HG02588 (cell line): ENCODE data around the gene ELP5.

Experiments
- ATAC-seq: cut with Tn5 transposase; IDR thresholded peaks from one replicate; pipeline ENCODE4 v1.9.1; 2021; ENCODE audit warnings: mild to moderate bottlenecking, moderate library complexity; ENCODE audit not compliant: unreplicated experiment

Gene ELP5

DNA sequence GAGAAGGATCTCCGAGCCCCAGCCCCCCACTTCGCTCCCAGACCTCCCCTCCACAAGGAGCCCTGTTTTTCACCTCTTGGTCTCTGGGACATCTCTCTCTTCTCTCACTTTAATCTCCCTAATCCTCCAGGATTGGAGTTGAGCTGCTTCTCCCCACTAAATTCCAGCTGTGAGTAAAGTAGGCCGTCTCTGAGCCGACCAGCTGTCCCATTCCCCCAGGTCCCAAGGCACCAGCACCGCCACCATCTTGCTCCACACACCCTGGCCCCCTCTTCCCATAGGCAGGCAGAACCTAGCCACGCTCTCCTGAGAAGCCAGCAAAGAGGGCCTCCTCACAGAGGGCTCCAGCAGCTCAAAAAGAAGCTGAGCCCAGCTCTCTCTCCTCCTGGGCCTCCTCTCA lies 33.3 kb upstream of the ELP5 start:
- ATAC-seq: no peak

DNA sequence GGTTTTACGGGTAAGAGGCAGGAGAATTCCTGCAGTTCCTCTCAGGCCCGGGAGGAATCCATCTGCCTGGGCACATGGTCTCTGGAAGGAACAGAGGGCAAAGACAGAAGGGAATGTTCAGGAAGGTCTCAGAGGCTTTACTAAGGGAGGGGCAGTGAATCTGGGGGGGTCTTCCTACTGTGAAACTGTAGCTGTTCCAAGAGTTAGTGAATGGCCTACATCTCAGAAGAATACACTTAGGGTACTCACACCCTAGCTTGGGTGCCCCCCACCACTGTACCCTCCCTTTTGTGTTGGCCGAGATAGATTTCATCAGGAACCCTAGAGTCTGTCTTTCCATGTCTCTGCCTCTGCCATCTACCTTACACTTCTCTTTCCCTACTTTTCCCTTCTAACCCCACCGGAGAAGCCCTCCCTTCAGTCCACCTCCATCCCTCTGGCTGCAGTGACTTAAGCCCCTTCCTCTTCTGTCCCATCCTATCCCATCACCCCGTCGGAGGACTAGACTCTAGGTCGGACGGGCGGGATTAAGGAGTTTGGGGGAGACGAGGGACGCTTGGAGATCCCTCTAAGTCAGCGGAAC lies 32.7 kb upstream of the ELP5 start:
- ATAC-seq: no peak

DNA sequence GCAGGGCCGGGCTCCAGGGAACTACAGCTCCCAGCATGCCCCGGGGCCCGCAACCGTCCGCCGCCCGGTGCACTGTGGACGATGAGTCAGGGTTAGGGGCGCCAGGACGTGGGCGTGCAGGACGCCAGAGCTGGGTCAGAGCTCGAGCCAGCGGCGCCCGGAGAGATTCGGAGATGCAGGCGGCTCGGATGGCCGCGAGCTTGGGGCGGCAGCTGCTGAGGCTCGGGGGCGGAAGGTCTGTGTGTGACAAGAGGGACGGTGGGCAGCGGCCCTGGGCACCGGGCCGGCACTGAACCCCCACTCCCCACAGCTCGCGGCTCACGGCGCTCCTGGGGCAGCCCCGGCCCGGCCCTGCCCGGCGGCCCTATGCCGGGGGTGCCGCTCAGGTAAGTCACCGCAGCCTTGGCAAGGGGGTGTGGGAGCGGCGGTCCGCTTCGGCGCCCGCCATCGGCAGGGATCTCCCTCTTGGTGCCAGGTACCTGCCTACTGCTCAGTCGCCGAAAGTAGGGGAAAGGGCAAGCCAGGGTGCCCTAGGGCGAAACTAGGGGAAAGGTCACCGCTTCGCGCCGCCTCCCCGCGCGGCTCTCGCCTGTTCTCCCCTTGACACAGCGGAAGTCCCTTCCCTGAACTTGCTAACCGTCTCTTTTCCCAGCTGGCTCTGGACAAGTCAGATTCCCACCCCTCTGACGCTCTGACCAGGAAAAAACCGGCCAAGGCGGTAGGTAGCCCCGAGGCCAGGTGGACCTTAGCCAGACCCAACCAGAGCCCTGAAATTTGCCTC lies 32.0 kb upstream of the ELP5 start, which contains the start of the genes ACADVL and DLG4:
TSS of gene ACADVL (plus strand) at position 127 of the 781 bp plus-strand sequence. CDS start at position 174, 47 bp downstream.
TSS of gene DLG4 (minus strand) at position 25 of the 781 bp plus-strand sequence.
- ATAC-seq: peak; percentile 59

DNA sequence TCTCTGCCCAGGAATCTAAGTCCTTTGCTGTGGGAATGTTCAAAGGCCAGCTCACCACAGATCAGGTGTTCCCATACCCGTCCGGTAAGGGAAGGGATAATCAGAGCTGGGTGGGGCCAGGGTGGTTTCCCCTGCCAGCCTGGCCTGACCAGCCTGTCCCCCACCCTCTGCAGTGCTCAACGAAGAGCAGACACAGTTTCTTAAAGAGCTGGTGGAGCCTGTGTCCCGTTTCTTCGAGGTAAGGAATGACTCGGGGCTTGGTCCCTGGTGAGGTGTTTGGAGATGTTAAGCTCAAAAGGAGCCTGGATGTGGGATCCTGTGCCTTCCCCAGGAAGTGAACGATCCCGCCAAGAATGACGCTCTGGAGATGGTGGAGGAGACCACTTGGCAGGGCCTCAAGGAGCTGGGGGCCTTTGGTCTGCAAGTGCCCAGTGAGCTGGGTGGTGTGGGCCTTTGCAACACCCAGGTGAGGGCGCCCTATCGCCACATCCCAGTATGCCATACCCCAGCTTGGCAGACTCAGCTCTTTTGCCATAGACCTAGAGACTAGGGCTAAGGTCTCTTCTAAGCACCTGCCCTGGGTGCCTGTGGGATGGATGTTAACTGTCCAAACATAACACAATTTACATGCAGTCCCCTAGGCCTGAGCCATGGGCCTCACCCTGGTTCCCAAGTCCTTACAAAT lies 31.3 kb upstream of the ELP5 start:
- ATAC-seq: no peak

DNA sequence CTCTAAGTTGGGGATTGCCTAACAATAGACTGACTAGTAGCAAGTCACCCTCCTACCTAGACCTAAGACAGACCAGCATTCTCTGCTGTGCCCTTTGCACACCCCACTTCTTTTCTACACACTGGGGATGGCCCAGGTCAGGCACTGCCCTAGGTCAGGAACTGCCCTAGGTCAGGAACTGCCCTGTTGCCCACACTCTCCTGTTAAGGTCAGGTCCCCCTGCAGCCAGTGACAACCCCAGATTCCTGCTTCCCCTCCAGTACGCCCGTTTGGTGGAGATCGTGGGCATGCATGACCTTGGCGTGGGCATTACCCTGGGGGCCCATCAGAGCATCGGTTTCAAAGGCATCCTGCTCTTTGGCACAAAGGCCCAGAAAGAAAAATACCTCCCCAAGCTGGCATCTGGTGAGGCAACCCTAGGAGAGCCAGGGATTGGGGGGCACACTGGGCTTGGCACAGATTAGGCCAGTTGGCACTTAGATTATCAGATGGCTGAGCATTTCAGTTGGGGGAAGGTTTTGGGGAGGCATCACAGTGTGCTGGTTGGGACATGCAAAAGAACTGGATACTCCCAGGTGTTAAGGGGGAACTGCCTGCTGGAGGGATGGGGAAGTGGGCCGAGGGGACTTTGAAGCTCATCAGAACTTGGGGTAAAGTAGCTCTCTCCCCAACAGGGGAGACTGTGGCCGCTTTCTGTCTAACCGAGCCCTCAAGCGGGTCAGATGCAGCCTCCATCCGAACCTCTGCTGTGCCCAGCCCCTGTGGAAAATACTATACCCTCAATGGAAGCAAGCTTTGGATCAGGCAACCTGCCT lies 30.5 kb upstream of the ELP5 start:
- no peak for ATAC-seq

DNA sequence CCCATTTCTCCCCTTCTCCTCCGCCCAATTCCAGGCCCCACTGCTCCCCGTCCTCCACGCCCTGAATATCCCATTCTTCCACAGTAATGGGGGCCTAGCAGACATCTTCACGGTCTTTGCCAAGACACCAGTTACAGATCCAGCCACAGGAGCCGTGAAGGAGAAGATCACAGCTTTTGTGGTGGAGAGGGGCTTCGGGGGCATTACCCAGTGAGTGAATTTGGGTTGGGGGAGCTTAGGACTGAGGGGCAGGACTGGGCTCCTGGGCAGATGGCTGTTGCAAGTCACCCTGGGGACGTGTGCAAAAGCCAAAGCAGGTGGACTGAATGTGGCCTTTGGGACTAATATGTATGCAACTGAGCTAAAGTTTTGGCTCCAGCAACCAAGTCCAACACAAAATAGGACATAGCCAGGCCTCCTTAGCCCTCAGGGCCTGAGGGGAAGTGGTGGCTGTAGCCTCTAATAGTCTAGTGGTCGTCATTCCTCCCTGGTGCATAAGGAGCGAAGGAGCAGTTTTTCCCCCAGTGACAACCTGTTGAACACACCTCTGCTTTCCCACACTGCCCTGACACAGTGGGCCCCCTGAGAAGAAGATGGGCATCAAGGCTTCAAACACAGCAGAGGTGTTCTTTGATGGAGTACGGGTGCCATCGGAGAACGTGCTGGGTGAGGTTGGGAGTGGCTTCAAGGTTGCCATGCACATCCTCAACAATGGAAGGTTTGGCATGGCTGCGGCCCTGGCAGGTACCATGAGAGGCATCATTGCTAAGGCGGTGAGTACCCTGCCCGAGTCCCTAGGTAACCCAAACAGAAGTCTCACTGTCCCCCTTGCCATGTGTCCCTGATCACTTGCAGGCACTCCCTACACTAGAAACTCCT lies 29.7 kb upstream of the ELP5 start:
- no peak for ATAC-seq

DNA sequence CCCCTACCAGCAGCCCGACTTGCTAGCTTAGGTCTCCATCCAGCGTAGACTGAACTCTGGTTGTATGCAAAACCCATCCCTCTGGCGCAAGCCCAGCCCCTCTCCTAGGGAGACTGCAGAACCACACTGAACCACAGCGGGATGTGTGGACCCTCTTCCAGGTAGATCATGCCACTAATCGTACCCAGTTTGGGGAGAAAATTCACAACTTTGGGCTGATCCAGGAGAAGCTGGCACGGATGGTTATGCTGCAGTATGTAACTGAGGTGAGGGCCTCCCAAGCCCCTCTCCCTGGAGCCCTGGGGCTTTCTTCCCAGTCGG lies 29.1 kb upstream of the ELP5 start:
- no peak for ATAC-seq

DNA sequence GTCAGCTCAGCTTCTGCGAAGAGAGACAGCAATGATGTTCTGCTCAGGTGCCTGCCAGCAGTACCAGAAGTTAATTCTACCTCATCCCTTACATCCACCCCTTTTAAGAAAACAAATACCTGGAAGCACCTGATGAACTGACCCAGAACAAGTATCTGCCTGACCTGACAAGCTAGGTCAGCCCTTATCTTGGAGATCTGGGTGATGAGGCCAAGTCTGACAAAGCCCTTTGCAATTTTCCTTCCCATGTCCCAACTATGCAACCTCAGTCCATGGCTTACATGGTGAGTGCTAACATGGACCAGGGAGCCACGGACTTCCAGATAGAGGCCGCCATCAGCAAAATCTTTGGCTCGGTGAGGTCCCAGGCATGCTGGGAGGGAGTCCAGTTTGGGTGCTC lies 28.6 kb upstream of the ELP5 start:
- ATAC-seq: no peak

DNA sequence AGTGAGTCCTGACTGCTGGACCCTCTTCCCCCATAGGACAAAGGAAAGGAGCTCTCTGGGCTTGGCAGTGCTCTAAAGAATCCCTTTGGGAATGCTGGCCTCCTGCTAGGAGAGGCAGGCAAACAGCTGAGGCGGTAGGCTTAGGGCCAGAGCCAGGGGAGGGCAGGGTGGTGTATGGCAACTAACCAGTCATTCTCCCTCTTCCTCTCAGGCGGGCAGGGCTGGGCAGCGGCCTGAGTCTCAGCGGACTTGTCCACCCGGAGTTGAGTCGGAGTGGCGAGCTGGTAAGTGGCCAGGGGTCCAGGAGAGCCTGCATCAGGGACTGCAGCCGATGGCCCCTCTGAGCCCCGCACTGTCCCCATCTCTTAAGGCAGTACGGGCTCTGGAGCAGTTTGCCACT lies 27.9 kb upstream of the ELP5 start:
- no peak for ATAC-seq

DNA sequence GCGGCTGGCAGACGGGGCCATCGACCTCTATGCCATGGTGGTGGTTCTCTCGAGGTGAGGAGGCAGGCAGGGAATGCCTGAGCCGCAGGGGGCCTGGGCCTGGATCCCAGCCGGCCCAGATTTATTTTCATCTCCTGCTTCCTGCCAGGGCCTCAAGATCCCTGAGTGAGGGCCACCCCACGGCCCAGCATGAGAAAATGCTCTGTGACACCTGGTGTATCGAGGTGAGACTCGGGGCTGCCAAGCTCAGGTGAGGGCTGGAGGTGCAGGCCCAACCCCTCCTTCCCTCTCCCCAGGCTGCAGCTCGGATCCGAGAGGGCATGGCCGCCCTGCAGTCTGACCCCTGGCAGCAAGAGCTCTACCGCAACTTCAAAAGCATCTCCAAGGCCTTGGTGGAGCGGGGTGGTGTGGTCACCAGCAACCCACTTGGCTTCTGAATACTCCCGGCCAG lies 27.3 kb upstream of the ELP5 start:
- ATAC-seq: no peak

DNA sequence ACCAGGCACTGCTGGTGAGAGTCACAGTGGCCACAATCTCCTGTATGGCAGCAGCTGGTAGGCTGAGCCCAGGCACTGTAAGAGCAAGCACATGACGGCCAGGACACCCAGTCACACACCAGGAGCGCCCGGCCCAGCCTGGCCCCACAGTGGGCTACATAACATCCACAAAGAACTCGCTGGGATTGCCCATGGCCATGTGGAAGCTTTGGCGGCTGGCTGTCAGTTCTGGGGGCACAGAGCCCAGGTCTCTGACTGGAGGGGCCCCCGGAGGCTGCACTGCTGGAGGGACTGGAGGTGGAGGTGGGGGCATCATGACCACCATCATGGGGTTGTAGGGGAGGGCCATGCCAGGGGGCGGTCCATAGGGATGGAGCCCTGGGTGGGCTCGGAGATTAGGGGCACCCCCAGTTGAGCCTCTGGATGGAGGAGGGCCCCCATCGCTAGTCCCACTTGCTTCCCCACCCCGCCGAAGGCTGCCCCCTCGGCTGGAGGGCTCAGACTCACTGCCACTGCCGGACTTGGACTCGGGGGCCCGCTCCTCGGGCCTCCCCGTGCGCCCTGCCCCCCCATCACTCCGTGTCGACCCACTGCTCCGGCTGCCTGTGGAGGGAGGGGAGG lies 26.2 kb upstream of the ELP5 start:
- ATAC-seq: no peak

DNA sequence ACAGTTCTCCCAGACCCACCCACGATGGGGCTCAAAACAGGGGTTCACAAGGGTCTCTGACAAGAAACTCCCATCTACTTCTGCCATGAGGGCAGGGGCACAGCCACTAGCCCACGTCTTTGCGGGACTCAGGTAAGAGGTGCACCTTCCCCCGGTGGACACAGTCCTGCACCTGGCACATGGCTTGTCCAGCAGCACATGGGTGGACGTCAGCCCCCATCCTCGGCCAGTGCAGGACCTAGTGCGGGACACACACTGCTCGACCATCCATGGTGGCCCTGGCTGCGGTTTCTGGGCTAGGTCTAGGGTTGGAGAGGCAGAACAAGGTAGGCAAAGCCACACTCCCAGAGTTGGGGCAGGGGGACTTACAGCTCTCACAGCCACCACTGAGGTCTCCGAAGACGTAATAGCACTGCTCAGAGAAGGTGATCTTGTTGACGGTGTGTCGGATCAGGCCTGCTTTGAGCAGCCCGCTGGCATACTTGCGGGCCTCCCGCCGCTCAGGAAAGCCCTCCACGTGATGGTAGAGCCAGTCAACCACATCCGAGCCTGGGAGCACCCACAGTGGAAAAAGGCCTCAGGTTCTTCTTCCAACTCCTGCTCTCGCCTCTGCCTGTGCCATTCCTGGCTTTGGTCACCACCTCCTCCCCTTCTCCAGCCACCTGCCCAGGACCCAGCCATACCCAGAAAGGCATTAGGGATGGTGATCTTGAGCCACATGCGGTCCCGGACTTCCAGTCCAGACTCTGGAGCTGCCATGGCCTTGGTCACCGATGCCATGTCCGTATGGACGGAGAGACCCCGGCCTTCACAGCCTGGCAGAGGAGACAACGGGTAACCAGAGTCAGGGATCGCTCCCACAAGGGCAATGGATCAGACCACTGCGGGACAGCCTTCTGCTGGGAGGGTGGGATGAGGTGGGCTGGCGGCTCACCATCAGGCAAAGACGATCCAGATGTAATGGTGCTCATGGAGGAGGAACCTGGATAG lies 25.0 kb upstream of the ELP5 start:
- no peak for ATAC-seq

DNA sequence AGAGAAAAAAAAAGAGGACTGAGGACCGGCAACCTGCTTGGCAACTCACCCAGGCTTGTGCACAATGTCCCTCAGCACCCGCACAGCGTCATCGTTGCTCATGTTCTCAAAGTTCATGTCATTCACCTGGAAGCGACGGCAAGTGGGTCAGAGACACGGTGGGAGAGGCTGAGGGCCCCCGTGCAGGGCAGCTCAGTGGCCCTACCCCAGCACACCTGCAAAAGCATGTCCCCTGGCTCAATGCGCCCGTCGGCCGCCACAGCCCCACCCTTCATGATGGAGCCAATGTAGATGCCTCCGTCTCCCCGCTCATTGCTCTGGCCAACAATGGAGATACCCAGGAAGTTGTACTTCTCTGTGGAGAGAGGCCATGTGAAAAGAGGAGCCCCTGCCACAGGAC lies 23.1 kb upstream of the ELP5 start:
- ATAC-seq: no peak

DNA sequence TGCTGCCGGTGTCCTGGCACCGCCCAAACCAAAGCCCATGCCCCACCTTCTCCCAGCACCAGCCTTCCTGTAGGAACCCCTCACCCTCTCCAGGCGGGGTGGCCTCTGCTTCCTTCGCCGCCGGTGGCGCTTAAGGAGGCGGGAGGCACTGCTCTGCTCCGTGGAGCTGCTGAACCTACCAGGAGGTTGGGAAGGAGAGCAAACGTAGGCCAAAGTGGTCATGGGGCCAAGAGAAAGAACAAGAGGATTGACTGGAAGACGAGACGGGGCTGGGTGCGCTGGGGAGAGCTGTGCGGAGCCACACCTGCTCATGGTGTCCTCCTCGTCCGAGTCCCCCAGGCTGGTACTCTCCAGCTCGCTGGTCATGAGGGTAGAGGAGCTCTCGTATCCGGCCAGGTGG lies 22.5 kb upstream of the ELP5 start:
- ATAC-seq: no peak

DNA sequence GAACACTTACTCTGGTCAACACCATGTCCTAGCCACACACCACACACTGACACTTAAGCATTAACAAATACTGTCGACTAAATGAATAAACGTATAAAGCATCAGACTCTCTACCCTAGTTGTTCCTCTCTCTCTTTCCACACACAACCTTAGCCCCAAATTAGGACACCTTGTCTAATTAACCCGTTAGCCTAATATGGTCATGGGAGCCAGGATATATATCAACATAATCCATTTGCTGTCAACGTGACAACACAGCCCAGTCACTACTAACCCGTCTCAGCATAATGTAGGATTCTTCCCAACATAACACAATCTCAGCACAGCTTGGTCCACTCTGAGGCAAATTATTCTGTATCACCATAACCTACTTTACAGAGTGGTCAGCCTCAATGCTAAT lies 19.9 kb upstream of the ELP5 start:
- ATAC-seq: no peak

DNA sequence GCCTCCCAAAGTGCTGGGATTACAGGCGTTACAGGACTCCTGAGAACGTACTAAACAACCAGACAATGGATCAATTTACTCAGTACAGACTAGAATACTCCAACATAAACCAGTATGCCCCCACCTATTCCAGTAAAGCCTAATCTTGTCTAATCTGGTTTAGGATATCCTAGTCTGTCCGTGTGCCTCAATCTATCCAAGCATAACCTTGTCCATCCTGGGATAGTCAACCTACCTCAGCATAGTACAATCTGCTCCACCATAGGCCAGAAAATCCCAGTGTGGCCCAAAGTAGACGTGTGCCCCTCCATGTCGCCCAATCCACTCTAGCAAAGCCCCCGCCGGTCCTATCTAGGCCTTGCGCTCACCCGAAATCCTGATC lies 18.3 kb upstream of the ELP5 start:
- no peak for ATAC-seq

DNA sequence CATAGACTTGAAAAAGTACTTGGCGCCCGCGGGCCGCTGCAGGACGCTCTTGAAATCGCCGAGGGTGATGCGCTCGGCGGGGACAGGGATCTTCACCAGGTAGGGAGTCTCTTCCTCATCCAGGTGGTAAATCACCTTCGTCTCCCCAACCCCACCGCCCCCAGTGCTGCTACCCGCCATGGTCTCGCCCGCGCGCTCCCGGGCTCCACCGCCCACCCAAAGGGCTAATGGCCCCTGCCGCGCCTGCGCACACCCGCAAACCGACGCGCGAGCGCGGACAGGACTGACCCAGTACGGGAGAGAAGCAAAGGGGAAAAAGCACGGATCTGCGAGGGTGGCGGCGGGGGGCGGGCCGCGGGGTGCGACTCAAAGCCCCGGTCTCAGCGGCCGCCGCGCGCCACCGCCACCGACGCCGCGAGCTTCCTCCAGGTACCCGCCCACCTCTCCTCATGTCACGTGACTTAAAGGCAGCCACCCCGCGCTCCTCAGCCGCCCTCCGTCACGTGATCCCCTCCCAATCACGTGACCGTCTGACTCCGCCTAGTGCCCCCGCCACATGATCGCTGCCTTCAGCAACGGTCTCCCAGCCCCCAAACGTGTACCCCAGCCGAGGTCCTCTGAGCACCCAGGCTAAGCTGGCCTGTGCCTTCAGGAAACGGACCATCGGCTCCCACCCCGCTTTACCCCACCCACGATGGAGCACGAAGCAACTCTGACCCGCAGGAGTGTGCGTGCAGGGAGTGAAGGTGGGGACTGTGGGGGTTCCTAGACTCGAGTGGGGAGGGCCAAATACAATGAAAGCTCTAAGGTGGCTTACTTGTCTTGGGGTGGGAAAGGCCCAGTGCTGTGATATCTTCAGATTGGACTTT lies 17.7 kb upstream of the ELP5 start, which contains the start of gene DVL2:
TSS of gene DVL2 (minus strand) at position 435 of the 869 bp plus-strand sequence. CDS start at position 180, 255 bp downstream.
- peak; percentile 51 for ATAC-seq
